ENCODE data around the gene FMO1. TPM values are rescaled to one million over a fixed set of nuclear protein-coding genes. Genes with fewer than 3 reads are reported as not detected.

Gene FMO1
- total and polyA plus RNA-seq, 2 of the 8 experiments (the other 6 are each of a cell fraction or from before 2014, with no cell fraction given): 0.11 TPM; not detected in 1

DNA sequence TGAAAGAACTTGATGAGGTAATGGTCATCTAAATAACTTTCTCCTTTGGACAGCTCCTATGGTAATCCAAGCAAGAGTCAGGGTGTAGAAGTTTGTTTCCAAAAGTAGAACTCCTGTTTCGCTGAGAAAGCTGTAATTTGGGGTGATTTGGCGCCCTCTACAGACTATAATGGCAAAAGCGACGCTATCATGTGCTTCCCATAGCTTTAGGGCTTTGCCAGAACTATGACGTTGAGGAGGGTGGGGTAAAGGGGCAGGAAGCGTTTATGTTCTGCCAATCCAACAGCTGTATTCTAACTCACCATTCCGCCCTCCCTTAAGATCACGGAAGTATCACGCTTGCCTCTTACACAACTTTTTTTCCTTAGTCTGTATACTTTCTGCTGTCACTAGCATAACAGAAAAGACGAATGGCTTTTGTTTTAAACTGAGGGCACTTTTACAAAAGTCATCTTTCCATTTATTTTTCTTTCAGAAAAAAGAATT lies 65.6 kb downstream of the FMO1 start, which contains the start of gene FMO4:
FMO4 (plus strand) TSS at position 349 of the 486 bp plus-strand sequence. CDS start 5,643 bp downstream, outside the sequence.
- Histone ChIP-seq H3K23ac (ENCODE audit: insufficient read length) (no peak within 1 kb of the TSS), H3K14ac (ENCODE audit: insufficient read length) (no peak within 1 kb of the TSS), H3K27ac (ENCODE audit: low read depth, low read length) (no peak within 1 kb of the TSS), H3K36me3 (ENCODE audit: control insufficient read depth in 2 of 4, insufficient read depth in 4 of 4, low read length in 3 of 4) (no peaks in the 10 kb centered on the region; a peak in 1 of 8 replicates), H3K4ac (replicated peaks; ENCODE audit: insufficient read length, low read depth, low read length) (no peak within 1 kb of the TSS), H3K23me2 (ENCODE audit: low read depth, low read length) (no peaks in the 10 kb centered on the region), H3K4me3 (ENCODE audit: extremely low read depth in 1 of 4, insufficient read depth in 2 of 4, low read depth in 3 of 4, low read length in 4 of 4) (peak within 1 kb of the TSS in 3 of 4 experiments; percentile 6 to 56 (median 16); a peak in 4 of 8 replicates), H3K9ac (replicated peaks in 1 of 4; ENCODE audit: extremely low read depth in 1 of 4, low read depth in 3 of 4, low read length in 3 of 4) (no peak within 1 kb of the TSS), H2AK5ac (ENCODE audit: low read depth, low read length) (no peak within 1 kb of the TSS), H2BK120ac (replicated peaks; ENCODE audit: low read depth, low read length) (peak within 1 kb of the TSS; percentile 12), H2BK5ac (ENCODE audit: low read depth, low read length) (no peak within 1 kb of the TSS), H4K5ac (ENCODE audit: insufficient read length, low read depth, low read length) (no peak within 1 kb of the TSS), H3K4me1 (replicated peaks in 1 of 4; ENCODE audit: control insufficient read depth in 3 of 4, insufficient read depth in 4 of 4, low read length in 3 of 4) (peaks cover 0 to 3% (median 0%) of the 10 kb centered on the region in 4 experiments; a peak in 3 of 7 replicates), H3K79me1 (ENCODE audit: low read depth, low read length) (no peaks in the 10 kb centered on the region), H4K20me1 (replicated peaks in 1 of 2; ENCODE audit: control insufficient read depth in 1 of 2, insufficient read depth in 2 of 2, low read length in 2 of 2) (no peaks in the 10 kb centered on the region), H3K9me3 (ENCODE audit: insufficient read depth in 2 of 2, low read depth in 1 of 2, low read length in 1 of 2) (no peaks in the 10 kb centered on the region), H2BK12ac (ENCODE audit: low read depth, low read length) (no peak within 1 kb of the TSS; the same call in 1 of the 2 replicates), H2AFZ (ENCODE audit: low read length) (no peak within 1 kb of the TSS; the same call in 1 of the 2 replicates), H4K8ac (ENCODE audit: extremely low read depth, insufficient read depth, low read length) (no peak within 1 kb of the TSS), H3K27me3 (replicated peaks in 1 of 4; ENCODE audit: control insufficient read depth in 3 of 4, extremely low read depth in 1 of 4, insufficient read depth in 3 of 4, low read length in 3 of 4) (no peaks in the 10 kb centered on the region), H3K56ac (replicated peaks; ENCODE audit: insufficient read length, low read depth, low read length) (no peak within 1 kb of the TSS), H3K18ac (ENCODE audit: extremely low read depth, low read length) (no peak within 1 kb of the TSS), H4K91ac (replicated peaks; ENCODE audit: insufficient read length, low read length) (peak within 1 kb of the TSS; percentile 37), H2BK15ac (ENCODE audit: low read length) (no peak within 1 kb of the TSS), H2BK20ac (ENCODE audit: low read length) (peak within 1 kb of the TSS; percentile 94; the same call in 1 of the 2 replicates), H3K4me2 (ENCODE audit: insufficient read depth in 1 of 2, low read depth in 2 of 2, low read length in 2 of 2) (peak within 1 kb of the TSS in 1 of 2 experiments; percentile 56; a peak in 3 of 4 replicates), H3K79me2 (ENCODE audit: control insufficient read depth in 1 of 2, insufficient read depth in 2 of 2, low read length in 2 of 2) (no peaks in the 10 kb centered on the region)
- POLR2A ChIA-PET (ENCODE audit: partially characterized antibody): interaction anchor here (0.9 to 1.6 kb wide), 4 partner anchors 10 to 87 kb away, joined by 3 to 9 read pairs (median 4); no protein-coding TSS in a partner anchor
- 2% methylated on average over 10 of the region's 10 CpGs; no CpG with 5 or more reads in 1 of the 2 experiments for WGBS, 2 experiments (ENCODE audit: extremely low coverage in 1 of 2, insufficient coverage in 1 of 2, insufficient read length in 1 of 2, insufficient replicate concordance in 2 of 2, low coverage in 1 of 2, low lambda C conversion rate in 2 of 2, missing lambda C conversion rate in 1 of 2)
- peak; percentile 100 for FAIRE-seq
- peak; percentile 69 to 78 for DNase-seq (ENCODE audit: low read depth in 1 of 2, low spot score in 2 of 2)
- CTCF ChIA-PET (ENCODE audit: partially characterized antibody): interaction anchor here (0.6 to 3.2 kb wide), 51 partner anchors 8 to 1331 kb away, joined by 3 to 78 read pairs (median 5); partner anchors contain the start of genes FMO1 and FMO2
- no peak for TF ChIP-seq POLR2A (IDR thresholded peaks at IDR 0.05; ENCODE audit: control extremely low read depth in 1 of 2, low read depth in 2 of 2, low read length in 2 of 2)
- 0 out of 2 replicates have a peak, but pooled peaks have one; percentile 37 for TF ChIP-seq YY1 (IDR thresholded peaks at IDR 0.05; ENCODE audit: low read depth, low read length)
- TF ChIP-seq NANOG (IDR thresholded peaks at IDR 0.05; ENCODE audit: insufficient read depth, low read depth, low read length, poor library complexity, severe bottlenecking): no peak
- no peak for TF ChIP-seq TEAD4 (IDR thresholded peaks at IDR 0.05; ENCODE audit: low read depth, low read length)
- no peak for TF ChIP-seq RXRA (IDR thresholded peaks at IDR 0.05; ENCODE audit: insufficient read depth, low read depth, low read length)
- TF ChIP-seq CTBP2 (IDR thresholded peaks at IDR 0.05; ENCODE audit: borderline replicate concordance, insufficient read depth, insufficient read length, low read length): no peak
- no peak for TF ChIP-seq SUZ12 (IDR thresholded peaks at IDR 0.05; ENCODE audit: low read length)
- no peak for TF ChIP-seq KDM5A (IDR thresholded peaks at IDR 0.05; ENCODE audit: low read length)
- TF ChIP-seq SP2 (IDR thresholded peaks at IDR 0.05; ENCODE audit: low read length): no peak
- TF ChIP-seq RBBP5 (IDR thresholded peaks at IDR 0.05; ENCODE audit: borderline replicate concordance, low read depth, low read length): no peak
- no peak for TF ChIP-seq NRF1 (IDR thresholded peaks at IDR 0.05; ENCODE audit: low read depth, low read length)
- TF ChIP-seq TAF7 (optimal IDR thresholded peaks at IDR 0.05; ENCODE audit: borderline replicate concordance, low read depth, low read length): no peak
- TF ChIP-seq, protein P1, sequence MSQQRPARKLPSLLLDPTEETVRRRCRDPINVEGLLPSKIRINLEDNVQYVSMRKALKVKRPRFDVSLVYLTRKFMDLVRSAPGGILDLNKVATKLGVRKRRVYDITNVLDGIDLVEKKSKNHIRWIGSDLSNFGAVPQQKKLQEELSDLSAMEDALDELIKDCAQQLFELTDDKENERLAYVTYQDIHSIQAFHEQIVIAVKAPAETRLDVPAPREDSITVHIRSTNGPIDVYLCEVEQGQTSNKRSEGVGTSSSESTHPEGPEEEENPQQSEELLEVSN (IDR thresholded peaks at IDR 0.05): no peak

Data from H1 (cell line).